A375 (cell line): Measurements from ENCODE around the gene BOLA1. TPM values are rescaled to one million over a fixed set of nuclear protein-coding genes. Genes with fewer than 3 reads are reported as not detected.

ENCODE experiments used
- total RNA-seq: library from RNA; depleted of rRNA; stranded (reverse); fragments of >200 nt; shearing (Covaris generic); gene quantifications from 2 replicates; pipeline ENCODE4 v1.2.3, GENCODE V29; 2014; rRNA removed

BOLA1 gene
- total RNA-seq = 3.7 and 6.8 TPM in 2 replicates

GRCh38 chr1:149899460-149900284 is at the start of gene BOLA1:
BOLA1 (plus strand) TSS chr1:149899568; CDS start chr1:149900060, 492 bp downstream.

GRCh38 chr1:149917571-149918144 is 18.3 kb downstream of the BOLA1 start, which contains the start of gene SV2A:
SV2A (minus strand) TSS chr1:149917844; CDS start chr1:149913840, 4,004 bp downstream.

GRCh38 chr1:149927563-149928400 is 28.4 kb downstream of the BOLA1 start, which contains the start of gene SF3B4:
SF3B4 (minus strand) TSS chr1:149927803; CDS start chr1:149927759, 44 bp downstream.

GRCh38 chr1:149936170-149936991 is 37.0 kb downstream of the BOLA1 start, which contains the start of gene MTMR11:
MTMR11 (minus strand) TSS chr1:149936879; CDS start chr1:149936647, 232 bp downstream.

Other genes with a start within 250 kb of the BOLA1 start
- gene FCGR1A, start 116.9 kb upstream of the BOLA1 start, total RNA-seq = not detected in 2 replicates
- gene SV2A, start 18.3 kb downstream of the BOLA1 start, total RNA-seq = 30.9 and 31.2 TPM in 2 replicates
- gene SF3B4, start 28.2 kb downstream of the BOLA1 start, total RNA-seq = 23.6 and 28.0 TPM in 2 replicates
- gene MTMR11, start 37.3 kb downstream of the BOLA1 start, total RNA-seq = 4.0 and 4.6 TPM in 2 replicates
- gene OTUD7B, start 111.2 kb downstream of the BOLA1 start, total RNA-seq = 16.3 and 16.9 TPM in 2 replicates
- 26.6 and 31.1 TPM in 2 replicates for gene VPS45, start 168.2 kb downstream of the BOLA1 start, total RNA-seq